WI38 (cell line): ENCODE measurements around the gene RARB.

Experiments
- H3K4me3 ChIP-seq: 2 replicates; pipeline ENCODE4 v1.5.1; 2011; ENCODE audit warnings: low read depth, mild to moderate bottlenecking, control low read depth, low read length
- CTCF ChIP-seq: IDR thresholded peaks from 2 replicates; pipeline ENCODE4 v1.5.1; 2012; ENCODE audit warnings: low read depth, mild to moderate bottlenecking, control low read depth, low read length

Gene RARB

GRCh38 chr3:25461946-25462345 lies 33.9 kb downstream of the RARB start:
- no peak for TF ChIP-seq CTCF
- no peak overlapping the region for H3K4me3 ChIP-seq

- H3K4me3 ChIP-seq, result no peak overlapping the region
- no peak for TF ChIP-seq CTCF
Observed at GRCh38 chr3:25462495-25462894, 34.4 kb downstream of the RARB start.

GRCh38 chr3:25463836-25464418 lies 35.9 kb downstream of the RARB start:
- TF ChIP-seq CTCF, result no peak
- H3K4me3 ChIP-seq, result no peak overlapping the region

GRCh38 chr3:25465266-25465860 lies 37.3 kb downstream of the RARB start:
- H3K4me3 ChIP-seq, result no peak overlapping the region
- no peak for TF ChIP-seq CTCF

- H3K4me3 ChIP-seq, result no peak overlapping the region
- TF ChIP-seq CTCF, result no peak
Observed at GRCh38 chr3:25468866-25469319, 40.8 kb downstream of the RARB start.

- no peak for TF ChIP-seq CTCF
- no peak overlapping the region for H3K4me3 ChIP-seq
Observed at GRCh38 chr3:25469558-25469957, 41.5 kb downstream of the RARB start.

- peak overlapping the region; percentile 13 for H3K4me3 ChIP-seq
Observed at GRCh38 chr3:25471081-25471768, 43.2 kb downstream of the RARB start.

More at GRCh38 chr3:25471081-25471768, 43.2 kb downstream of the RARB start:
- no peak for TF ChIP-seq CTCF
